Activated CD8-positive, alpha-beta memory T cell treated with anti-CD3 and anti-CD28 coated beads for 36 hours (primary cell): ENCODE results near the gene COASY. TPM values are rescaled to one million over a fixed set of nuclear protein-coding genes. Genes with fewer than 3 reads are reported as not detected.

Experiments
- CTCF ChIA-PET: fragments of 350-600 bp; sonication (Branson Sonifier 250); formaldehyde crosslinking; loops from one replicate; lab custom pipeline; 2021; ENCODE audit warnings: antibody characterized with exemption; lab: Charles Lee
- POLR2A ChIA-PET: fragments of 350-600 bp; sonication (Branson Sonifier 250); formaldehyde crosslinking; loops from one replicate; lab custom pipeline; 2021; ENCODE audit warnings: antibody characterized with exemption; lab: Charles Lee
- total RNA-seq, 2 experiments: library from RNA; stranded (reverse); gene quantifications; one replicate each; pipeline ENCODE4 v1.2.3, GENCODE V29; 2021

COASY gene
- total RNA-seq, 2 experiments from 2014 or later = 118 to 120 TPM

DNA sequence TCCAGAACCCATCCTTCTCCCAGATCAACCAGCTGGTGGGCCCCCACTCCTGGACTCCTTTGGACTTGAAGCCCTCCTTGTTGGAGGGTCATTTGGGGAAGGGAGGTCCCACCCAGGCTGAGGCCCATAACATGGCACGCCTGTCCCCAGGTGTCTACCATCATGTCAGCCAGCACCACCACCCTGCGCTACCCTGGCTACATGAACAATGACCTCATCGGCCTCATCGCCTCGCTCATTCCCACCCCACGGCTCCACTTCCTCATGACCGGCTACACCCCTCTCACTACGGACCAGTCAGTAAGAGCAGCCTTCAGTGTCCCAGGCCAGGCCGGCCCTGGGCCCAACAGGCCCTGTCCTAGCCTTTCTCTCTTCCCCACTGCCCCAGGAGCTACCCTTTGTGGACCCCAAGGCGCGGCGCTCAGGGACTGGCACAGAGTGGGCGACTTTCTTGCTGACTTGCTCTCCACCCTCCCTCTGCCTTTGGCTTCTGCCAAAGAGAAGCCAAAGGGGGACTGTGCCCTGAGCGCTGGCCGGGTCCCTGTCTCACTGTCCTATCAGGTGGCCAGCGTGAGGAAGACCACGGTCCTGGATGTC is 51.8 kb downstream of the COASY start:
- ChIA-PET POLR2A (no interaction called here), CTCF (no interaction called here)

Other genes with a start within 250 kb of the COASY start
- 100 to 1,000 TPM; 179 TPM for gene STAT3, start 173.7 kb upstream of the COASY start, total RNA-seq
- under 1 TPM; 0.51 to 0.78 TPM for gene CAVIN1, start 138.9 kb upstream of the COASY start, total RNA-seq
- gene ATP6V0A1, start 103.3 kb upstream of the COASY start, total RNA-seq = 1 to 10 TPM; 3.3 to 3.4 TPM
- 10 to 100 TPM; 15.0 to 17.6 TPM for gene NAGLU, start 25.9 kb upstream of the COASY start, total RNA-seq
- gene HSD17B1, start 9.2 kb upstream of the COASY start, total RNA-seq = under 1 TPM; 0.19 to 0.29 TPM
- 10 to 100 TPM; 59.9 to 66.2 TPM for gene MLX, start 5.0 kb downstream of the COASY start, total RNA-seq
- gene PSMC3IP, start 15.6 kb downstream of the COASY start, total RNA-seq = 10 to 100 TPM; 37.0 to 42.1 TPM
- gene RETREG3, start 47.2 kb downstream of the COASY start, total RNA-seq = 10 to 100 TPM; 29.6 to 30.2 TPM
- gene TUBG1, start 47.5 kb downstream of the COASY start, total RNA-seq = 100 to 1,000 TPM; 118 to 123 TPM
- 10 to 100 TPM; 11.4 to 12.9 TPM for gene TUBG2, start 97.1 kb downstream of the COASY start, total RNA-seq
- 1 to 10 TPM; 1.0 to 1.4 TPM for gene PLEKHH3, start 114.8 kb downstream of the COASY start, total RNA-seq
- gene CCR10, start 119.7 kb downstream of the COASY start, total RNA-seq = under 1 TPM; 0.10 to 0.38 TPM
- 1 to 10 TPM; 2.9 to 3.8 TPM for gene CNTNAP1, start 120.4 kb downstream of the COASY start, total RNA-seq
- 10 to 100 TPM; 27.2 to 29.2 TPM for gene EZH1, start 182.9 kb downstream of the COASY start, total RNA-seq
- gene RAMP2, start 199.1 kb downstream of the COASY start, total RNA-seq = not detected
- 10 to 100 TPM; 95.2 to 96.5 TPM for gene VPS25, start 211.3 kb downstream of the COASY start, total RNA-seq
- gene WNK4, start 218.5 kb downstream of the COASY start, total RNA-seq = under 1 TPM; 0.23 to 0.38 TPM
- gene COA3, start 236.6 kb downstream of the COASY start, total RNA-seq = 10 to 100 TPM; 54.0 to 56.7 TPM
- not detected for gene CNTD1, start 236.7 kb downstream of the COASY start, total RNA-seq